Measurements from ENCODE around the gene UBE2E2. TPM values are rescaled to one million over a fixed set of nuclear protein-coding genes. Genes with fewer than 3 reads are reported as not detected.

UBE2E2 gene
- total RNA-seq, 1 donor from 2014 or later = 61.3 TPM

- Histone ChIP-seq H3K4me3 (ENCODE audit: low read depth, low read length) (no peak overlapping the region), H3K27me3 (ENCODE audit: control insufficient read depth, insufficient read depth, low read length) (peaks cover 2% of the 10 kb centered on the region), H3K36me3 (ENCODE audit: control insufficient read depth, insufficient read depth, low read length) (no peaks in the 10 kb centered on the region)
- TF ChIP-seq CTCF (IDR thresholded peaks at IDR 0.05; ENCODE audit: insufficient read depth, low read length, severe bottlenecking) = no peak
- FAIRE-seq (peak; percentile 58), DNase-seq (ENCODE audit: low read depth) (peak; percentile 70)
Observed at GRCh38 chr3:23161896-23162570, 41.1 kb upstream of the UBE2E2 start.

- FAIRE-seq = no peak
Observed at GRCh38 chr3:23162934-23163333, 40.2 kb upstream of the UBE2E2 start.

GRCh38 chr3:23164746-23165145, 38.4 kb upstream of the UBE2E2 start:
- Histone ChIP-seq H3K27me3 (ENCODE audit: control insufficient read depth, insufficient read depth, low read length) (peaks cover 2% of the 10 kb centered on the region), H3K36me3 (ENCODE audit: control insufficient read depth, insufficient read depth, low read length) (no peaks in the 10 kb centered on the region), H3K4me3 (ENCODE audit: low read depth, low read length) (no peak overlapping the region)
- FAIRE-seq (no peak), DNase-seq (ENCODE audit: low read depth) (no peak)
- TF ChIP-seq CTCF (IDR thresholded peaks at IDR 0.05; ENCODE audit: insufficient read depth, low read length, severe bottlenecking) = no peak

More at GRCh38 chr3:23162934-23163333, 40.2 kb upstream of the UBE2E2 start:
- DNase-seq (ENCODE audit: low read depth) = peak; percentile 31
- Histone ChIP-seq H3K4me3 (ENCODE audit: low read depth, low read length) (no peak overlapping the region), H3K36me3 (ENCODE audit: control insufficient read depth, insufficient read depth, low read length) (no peaks in the 10 kb centered on the region), H3K27me3 (ENCODE audit: control insufficient read depth, insufficient read depth, low read length) (peaks cover 2% of the 10 kb centered on the region)
- TF ChIP-seq CTCF (IDR thresholded peaks at IDR 0.05; ENCODE audit: insufficient read depth, low read length, severe bottlenecking) = no peak

GRCh38 chr3:23165571-23165970, 37.6 kb upstream of the UBE2E2 start:
- DNase-seq (ENCODE audit: low read depth) (peak; percentile 43), FAIRE-seq (no peak)
- no peaks in the 10 kb centered on the region for H3K36me3 ChIP-seq (ENCODE audit: control insufficient read depth, insufficient read depth, low read length)
- peaks cover 2% of the 10 kb centered on the region for H3K27me3 ChIP-seq (ENCODE audit: control insufficient read depth, insufficient read depth, low read length)
- no peak overlapping the region for H3K4me3 ChIP-seq (ENCODE audit: low read depth, low read length)
- TF ChIP-seq CTCF (IDR thresholded peaks at IDR 0.05; ENCODE audit: insufficient read depth, low read length, severe bottlenecking) = no peak

- TF ChIP-seq CTCF (IDR thresholded peaks at IDR 0.05; ENCODE audit: insufficient read depth, low read length, severe bottlenecking) = no peak
- FAIRE-seq = no peak
- no peak overlapping the region for H3K4me3 ChIP-seq (ENCODE audit: low read depth, low read length)
Observed at GRCh38 chr3:23166276-23166675, 36.9 kb upstream of the UBE2E2 start.

GRCh38 chr3:23166845-23167244, 36.3 kb upstream of the UBE2E2 start:
- H3K36me3 ChIP-seq (ENCODE audit: control insufficient read depth, insufficient read depth, low read length) = no peaks in the 10 kb centered on the region
- no peak for TF ChIP-seq CTCF (IDR thresholded peaks at IDR 0.05; ENCODE audit: insufficient read depth, low read length, severe bottlenecking)
- no peak for FAIRE-seq

More at GRCh38 chr3:23166276-23166675, 36.9 kb upstream of the UBE2E2 start:
- no peaks in the 10 kb centered on the region for H3K36me3 ChIP-seq (ENCODE audit: control insufficient read depth, insufficient read depth, low read length)
- DNase-seq (ENCODE audit: low read depth) = no peak
- peaks cover 2% of the 10 kb centered on the region for H3K27me3 ChIP-seq (ENCODE audit: control insufficient read depth, insufficient read depth, low read length)

More at GRCh38 chr3:23166845-23167244, 36.3 kb upstream of the UBE2E2 start:
- Histone ChIP-seq H3K27me3 (ENCODE audit: control insufficient read depth, insufficient read depth, low read length) (peaks cover 2% of the 10 kb centered on the region), H3K4me3 (ENCODE audit: low read depth, low read length) (no peak overlapping the region)
- no peak for DNase-seq (ENCODE audit: low read depth)
